PFSK-1 (cell line): ENCODE measurements around the gene PIGQ.

Source experiments
- FOXP2 ChIP-seq: optimal IDR thresholded peaks from 2 replicates; pipeline ENCODE3; 2011; ENCODE audit warnings: borderline replicate concordance, control low read depth, inconsistent platforms; ENCODE audit not compliant: insufficient read depth; ENCODE audit errors: extremely low read length, extremely low read depth
- POLR2AphosphoS5 ChIP-seq: IDR thresholded peaks from 2 replicates; pipeline ENCODE4 v1.6.1; 2012; ENCODE audit warnings: low read depth, mild to moderate bottlenecking, control low read depth, low read length, moderate library complexity
- REST ChIP-seq, 2 experiments: IDR thresholded peaks; 2 replicates each; pipeline versions ENCODE4 v1.6.1 to v1.8.0; 2011 to 2012; ENCODE audit warnings: low read depth in 2 of 2, low read length in 2 of 2, control low read depth in 1 of 2, inconsistent platforms in 1 of 2, mild to moderate bottlenecking in 1 of 2, moderate library complexity in 1 of 2; ENCODE audit not compliant: insufficient read depth in 1 of 2
- SIN3A ChIP-seq: IDR thresholded peaks from 2 replicates; pipeline ENCODE4 v1.6.1; 2012; ENCODE audit warnings: mild to moderate bottlenecking, low read length, moderate library complexity, borderline replicate concordance; ENCODE audit not compliant: insufficient read depth
- TAF1 ChIP-seq: IDR thresholded peaks from 2 replicates; pipeline ENCODE4 v1.6.1; 2012; ENCODE audit warnings: low read length, control low read depth, borderline replicate concordance; ENCODE audit not compliant: insufficient read depth

Gene PIGQ

GRCh38 chr16:533391-534123 is 36.2 kb upstream of the PIGQ start:
- TF ChIP-seq SIN3A, result no peak
- TF ChIP-seq REST (IDR thresholded peaks at IDR 0.05; ENCODE audit: insufficient read depth in 1 of 2, low read depth in 2 of 2, low read length in 2 of 2), result no peak
- TF ChIP-seq FOXP2, result no peak
- TF ChIP-seq TAF1, result no peak
- no peak for TF ChIP-seq POLR2AphosphoS5

GRCh38 chr16:534135-534534 is 35.6 kb upstream of the PIGQ start:
- TF ChIP-seq REST (IDR thresholded peaks at IDR 0.05; ENCODE audit: insufficient read depth in 1 of 2, low read depth in 2 of 2, low read length in 2 of 2) (no peak), TAF1 (no peak), SIN3A (no peak), POLR2AphosphoS5 (no peak), FOXP2 (no peak)

- no peak for TF ChIP-seq POLR2AphosphoS5
- TF ChIP-seq SIN3A, result no peak
- no peak for TF ChIP-seq REST (IDR thresholded peaks at IDR 0.05; ENCODE audit: insufficient read depth in 1 of 2, low read depth in 2 of 2, low read length in 2 of 2)
- TF ChIP-seq TAF1, result no peak
- no peak for TF ChIP-seq FOXP2
Measured at GRCh38 chr16:534856-535445, 34.8 kb upstream of the PIGQ start.

DNA sequence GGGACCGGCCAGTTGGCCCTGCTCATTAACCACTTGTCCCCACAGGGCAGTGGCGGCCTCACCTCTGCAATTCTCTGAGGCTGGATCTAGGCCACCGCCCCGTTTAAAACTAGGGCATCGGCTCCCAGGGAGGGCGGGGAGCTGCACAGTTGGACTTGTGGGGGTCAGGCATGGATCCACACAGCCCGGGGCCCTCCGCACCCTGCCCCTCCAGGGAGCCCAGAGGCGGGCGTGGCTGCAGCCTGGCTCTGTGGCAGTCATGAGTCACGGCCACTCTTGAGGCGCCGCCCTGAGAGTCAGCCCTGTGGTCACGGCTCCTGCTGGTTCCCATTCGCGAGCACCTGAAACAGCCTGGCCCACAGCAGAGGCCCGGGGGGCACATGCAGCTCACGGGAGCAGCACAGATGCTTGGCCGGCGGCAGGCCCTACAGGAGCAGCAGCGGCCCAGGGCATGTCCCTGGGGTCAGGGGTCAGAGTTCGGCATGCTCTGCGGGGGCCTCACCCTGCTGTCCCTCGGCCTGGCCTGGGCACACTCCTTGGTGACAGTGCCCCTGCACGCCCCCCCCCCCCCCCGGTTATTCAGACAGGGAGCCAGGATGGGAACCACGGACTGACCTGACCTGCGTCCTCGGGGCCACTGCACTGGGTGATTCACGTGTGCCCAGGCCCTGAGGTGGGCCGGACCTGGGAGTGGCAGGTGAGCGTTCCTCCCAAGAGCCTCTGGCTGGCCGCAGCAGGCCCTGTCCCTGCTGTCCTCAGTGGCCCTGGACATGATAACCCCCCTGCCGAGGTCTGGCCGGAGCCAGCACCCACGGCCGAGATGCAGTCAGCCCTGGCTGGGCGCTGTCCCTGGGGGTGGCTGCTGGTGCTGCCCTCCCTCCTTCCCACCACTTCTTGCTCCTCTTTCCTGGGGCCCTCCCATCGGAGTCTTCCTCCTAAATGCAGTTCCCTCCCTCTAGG is 34.0 kb upstream of the PIGQ start:
- TF ChIP-seq POLR2AphosphoS5 (no peak), REST (IDR thresholded peaks at IDR 0.05; ENCODE audit: insufficient read depth in 1 of 2, low read depth in 2 of 2, low read length in 2 of 2) (no peak), FOXP2 (no peak), TAF1 (no peak), SIN3A (no peak)
